ENCODE results near the gene ATOH8.

ATOH8 gene

DNA sequence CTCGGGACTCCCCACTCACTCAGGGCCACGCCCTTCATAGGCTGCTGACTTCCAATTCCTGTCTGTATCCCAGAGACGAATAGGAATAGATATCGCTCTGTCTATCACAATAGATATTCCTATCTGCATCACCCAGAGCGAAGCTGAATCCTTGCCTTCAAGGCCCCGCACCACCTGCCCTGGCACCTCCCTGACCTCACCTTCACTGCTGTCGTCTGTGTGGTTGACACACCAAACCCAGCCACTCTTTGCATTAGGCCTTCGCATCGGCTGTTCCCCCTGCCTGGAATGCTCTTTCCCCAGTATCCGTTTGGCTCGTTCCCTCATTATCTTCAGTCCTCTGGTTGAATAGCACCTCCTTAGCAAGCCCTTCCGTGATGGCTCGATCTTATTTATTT, 43.5 kb downstream of the ATOH8 start:
- Histone ChIP-seq H3K4me3 (ENCODE audit: low read length) (no peak overlapping the region), H3K4me1 (ENCODE audit: control insufficient read depth, low read length) (no peaks in the 10 kb centered on the region)

DNA sequence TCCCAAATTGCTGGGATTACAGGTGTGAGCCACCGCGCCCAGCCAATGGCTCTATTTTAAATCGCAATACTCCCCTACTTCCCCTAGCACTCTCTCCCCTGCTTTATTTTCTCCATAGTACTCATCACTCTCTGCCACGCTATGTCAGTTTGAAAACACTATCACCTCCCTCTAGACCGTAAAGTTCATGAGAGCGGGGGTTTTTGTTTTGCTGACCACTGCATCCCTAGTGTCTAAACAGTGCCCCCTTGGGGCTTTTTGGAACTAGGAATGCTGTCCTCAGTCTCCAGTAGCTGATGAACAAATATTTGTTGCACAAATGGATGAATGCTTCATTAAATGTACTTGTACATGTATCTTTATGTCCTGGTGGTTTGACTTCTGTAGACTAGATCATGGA, 44.1 kb downstream of the ATOH8 start:
- Histone ChIP-seq H3K36me3 (ENCODE audit: control insufficient read depth, low read length) (no peaks in the 10 kb centered on the region), H3K27me3 (ENCODE audit: control insufficient read depth, low read length) (peaks cover 25% of the 10 kb centered on the region; the same call in 1 of the 2 replicates), H3K9me3 (ENCODE audit: control insufficient read depth, insufficient read depth, low read length) (no peaks in the 10 kb centered on the region), H3K4me1 (ENCODE audit: control insufficient read depth, low read length) (no peaks in the 10 kb centered on the region), H3F3A (ENCODE audit: control insufficient read depth, insufficient read depth) (no peaks in the 10 kb centered on the region), H3K9me2 (replicated peaks; ENCODE audit: control insufficient read depth, low read length) (no peaks in the 10 kb centered on the region), H3K27ac (ENCODE audit: low read depth, low read length) (no peak overlapping the region), H4K20me1 (ENCODE audit: control insufficient read depth, insufficient read depth, low read depth, low read length) (no peaks in the 10 kb centered on the region), H3K4me2 (ENCODE audit: low read length) (no peak overlapping the region), H3K79me2 (ENCODE audit: control insufficient read depth, low read length) (no peaks in the 10 kb centered on the region), H3K4me3 (ENCODE audit: low read length) (no peak overlapping the region)
- TF ChIP-seq, protein P1, sequence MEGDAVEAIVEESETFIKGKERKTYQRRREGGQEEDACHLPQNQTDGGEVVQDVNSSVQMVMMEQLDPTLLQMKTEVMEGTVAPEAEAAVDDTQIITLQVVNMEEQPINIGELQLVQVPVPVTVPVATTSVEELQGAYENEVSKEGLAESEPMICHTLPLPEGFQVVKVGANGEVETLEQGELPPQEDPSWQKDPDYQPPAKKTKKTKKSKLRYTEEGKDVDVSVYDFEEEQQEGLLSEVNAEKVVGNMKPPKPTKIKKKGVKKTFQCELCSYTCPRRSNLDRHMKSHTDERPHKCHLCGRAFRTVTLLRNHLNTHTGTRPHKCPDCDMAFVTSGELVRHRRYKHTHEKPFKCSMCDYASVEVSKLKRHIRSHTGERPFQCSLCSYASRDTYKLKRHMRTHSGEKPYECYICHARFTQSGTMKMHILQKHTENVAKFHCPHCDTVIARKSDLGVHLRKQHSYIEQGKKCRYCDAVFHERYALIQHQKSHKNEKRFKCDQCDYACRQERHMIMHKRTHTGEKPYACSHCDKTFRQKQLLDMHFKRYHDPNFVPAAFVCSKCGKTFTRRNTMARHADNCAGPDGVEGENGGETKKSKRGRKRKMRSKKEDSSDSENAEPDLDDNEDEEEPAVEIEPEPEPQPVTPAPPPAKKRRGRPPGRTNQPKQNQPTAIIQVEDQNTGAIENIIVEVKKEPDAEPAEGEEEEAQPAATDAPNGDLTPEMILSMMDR (IDR thresholded peaks at IDR 0.05; ENCODE audit: low read depth, low read length, poor library complexity, severe bottlenecking): peak; percentile 24
- TF ChIP-seq EZH2phosphoT487 (IDR thresholded peaks at IDR 0.05; ENCODE audit: borderline replicate concordance, low read length): no peak

More for the DNA sequence above, 43.5 kb downstream of the ATOH8 start:
- H3K36me3 ChIP-seq (ENCODE audit: control insufficient read depth, low read length): no peaks in the 10 kb centered on the region
- H3K9me3 ChIP-seq (ENCODE audit: control insufficient read depth, insufficient read depth, low read length): no peaks in the 10 kb centered on the region
- H3K79me2 ChIP-seq (ENCODE audit: control insufficient read depth, low read length): no peaks in the 10 kb centered on the region
- H3K27me3 ChIP-seq (ENCODE audit: control insufficient read depth, low read length): peaks cover 21% of the 10 kb centered on the region; the same call in 1 of the 2 replicates
- no peak overlapping the region for H3K27ac ChIP-seq (ENCODE audit: low read depth, low read length)
- no peaks in the 10 kb centered on the region for H3K9me2 ChIP-seq (replicated peaks; ENCODE audit: control insufficient read depth, low read length)
- H4K20me1 ChIP-seq (ENCODE audit: control insufficient read depth, insufficient read depth, low read depth, low read length): no peaks in the 10 kb centered on the region
- H3F3A ChIP-seq (ENCODE audit: control insufficient read depth, insufficient read depth): no peaks in the 10 kb centered on the region
- H3K4me2 ChIP-seq (ENCODE audit: low read length): no peak overlapping the region
- TF ChIP-seq, protein P1 (IDR thresholded peaks at IDR 0.05; ENCODE audit: low read depth, low read length, poor library complexity, severe bottlenecking): no peak
- TF ChIP-seq EZH2phosphoT487 (IDR thresholded peaks at IDR 0.05; ENCODE audit: borderline replicate concordance, low read length): no peak

DNA sequence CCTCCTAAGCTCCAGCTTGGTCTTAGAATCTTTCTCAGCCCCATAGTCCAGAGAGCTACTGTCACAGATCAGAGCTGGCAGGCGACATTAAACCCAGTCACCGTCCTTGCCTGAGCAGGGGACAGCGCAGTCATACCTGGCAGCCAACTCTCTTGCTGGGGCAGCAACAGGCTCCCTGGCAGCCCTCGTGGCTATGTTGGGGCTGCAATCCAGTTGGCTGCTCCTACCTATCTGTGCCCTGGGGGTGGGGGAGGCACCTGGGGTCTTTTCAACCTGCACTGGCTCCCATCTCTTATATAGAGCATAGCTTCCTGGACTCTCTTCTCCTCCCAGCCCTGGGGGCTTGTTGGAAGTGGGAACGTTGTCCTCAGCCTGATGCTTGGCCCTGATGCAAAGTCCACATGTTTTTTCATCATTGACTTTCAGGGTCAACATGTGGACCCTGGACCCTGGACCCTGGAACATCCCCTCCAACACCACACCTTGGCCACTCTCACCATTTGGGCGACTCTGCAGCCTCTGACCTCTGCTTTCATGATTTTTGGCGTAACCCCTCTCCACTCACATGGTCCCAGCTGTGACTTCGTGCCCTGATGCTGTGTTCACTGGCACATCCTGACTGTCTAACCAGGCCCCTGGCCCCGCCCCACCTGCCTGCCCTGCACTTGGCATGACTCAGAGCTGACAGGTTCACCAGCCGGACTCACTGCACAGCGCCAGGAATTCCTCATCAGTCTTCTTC, 45.6 kb downstream of the ATOH8 start:
- Histone ChIP-seq H3K9me2 (replicated peaks; ENCODE audit: control insufficient read depth, low read length) (no peaks in the 10 kb centered on the region), H3K9me3 (ENCODE audit: control insufficient read depth, insufficient read depth, low read length) (no peaks in the 10 kb centered on the region), H4K20me1 (ENCODE audit: control insufficient read depth, insufficient read depth, low read depth, low read length) (no peaks in the 10 kb centered on the region), H3K27me3 (ENCODE audit: control insufficient read depth, low read length) (peaks cover 30% of the 10 kb centered on the region), H3K36me3 (ENCODE audit: control insufficient read depth, low read length) (no peaks in the 10 kb centered on the region), H3K27ac (ENCODE audit: low read depth, low read length) (no peak overlapping the region), H3K4me1 (ENCODE audit: control insufficient read depth, low read length) (peaks cover 2% of the 10 kb centered on the region), H3F3A (ENCODE audit: control insufficient read depth, insufficient read depth) (no peaks in the 10 kb centered on the region), H3K4me3 (ENCODE audit: low read length) (no peak overlapping the region), H3K4me2 (ENCODE audit: low read length) (no peak overlapping the region), H3K79me2 (ENCODE audit: control insufficient read depth, low read length) (no peaks in the 10 kb centered on the region)
- TF ChIP-seq EZH2phosphoT487 (IDR thresholded peaks at IDR 0.05; ENCODE audit: borderline replicate concordance, low read length): no peak
- TF ChIP-seq, protein P1 (IDR thresholded peaks at IDR 0.05; ENCODE audit: low read depth, low read length, poor library complexity, severe bottlenecking): no peak

Measured in DOHH2 (cell line).